Erythroblast (primary cell): ENCODE data around the gene PLA2G6.

Source experiments
- GATA1 ChIP-seq: IDR thresholded peaks from 2 replicates; pipeline ENCODE4 v1.6.1; 2011; ENCODE audit warnings: low read depth, mild to moderate bottlenecking, control low read depth, low read length, moderate library complexity
- POLR2A ChIP-seq: IDR thresholded peaks from 2 replicates; pipeline ENCODE4 v1.6.1; 2011; ENCODE audit warnings: mild to moderate bottlenecking, low read length

GRCh38 chr22:38110863-38111852 lies 70.5 kb downstream of the PLA2G6 start:
- no peak for TF ChIP-seq POLR2A
- TF ChIP-seq GATA1: no peak
